ENCODE measurements around the gene MARCHF6. TPM values are rescaled to one million over a fixed set of nuclear protein-coding genes. Genes with fewer than 3 reads are reported as not detected.

The MARCHF6 gene
- total and polyA plus RNA-seq, 9 of the 15 experiments (the other 6 are each of a cell fraction or from before 2014, with no cell fraction given) = 74.1 to 456 (median 116) TPM

- TF ChIP-seq TEAD1 (CRISPR knock-in tag; IDR thresholded peaks at IDR 0.05) = 0 out of 4 replicates have a peak, but pooled peaks of 1 of the 2 experiments have one; percentile 44
- no peak for TF ChIP-seq ADNP (tag; IDR thresholded peaks at IDR 0.05)
- peak; percentile 78 for TF ChIP-seq ATF7 (IDR thresholded peaks at IDR 0.05)
- no peak for TF ChIP-seq JUNB (CRISPR knock-in tag; conservative IDR thresholded peaks at IDR 0.05)
- peak; percentile 71; the same call in 1 of the 2 replicates for TF ChIP-seq REST (IDR thresholded peaks at IDR 0.05; ENCODE audit: borderline replicate concordance)
- TF ChIP-seq REST (CRISPR knock-in tag; IDR thresholded peaks at IDR 0.05; ENCODE audit: low read depth) = no peak
- TF ChIP-seq LCOR (CRISPR knock-in tag; IDR thresholded peaks at IDR 0.05) = 0 out of 2 replicates have a peak, but pooled peaks have one; percentile 48
- TF ChIP-seq TSC22D4 (tag; IDR thresholded peaks at IDR 0.05) = no peak
- TF ChIP-seq SMARCE1 (IDR thresholded peaks at IDR 0.05) = no peak
- no peak for TF ChIP-seq MCM7 (IDR thresholded peaks at IDR 0.05)
- peak; percentile 89 for TF ChIP-seq ZBTB40 (IDR thresholded peaks at IDR 0.05)
- peak; percentile 45; the same call in 1 of the 2 replicates for TF ChIP-seq ZBTB40 (CRISPR knock-in tag; IDR thresholded peaks at IDR 0.05)
- TF ChIP-seq ZNF766 (CRISPR knock-in tag; conservative IDR thresholded peaks at IDR 0.05) = 0 out of 2 replicates have a peak, but pooled peaks have one; percentile 56
- no peak for TF ChIP-seq TRIM28 (IDR thresholded peaks at IDR 0.05)
Measured at GRCh38 chr5:10304932-10305331, 48.6 kb upstream of the MARCHF6 start (continued).
